GM12878 (cell line): ENCODE measurements around the gene GTSE1.

Source experiments
- CTCF ChIP-seq, 3 experiments: IDR thresholded peaks in 2 of 3; conservative IDR thresholded peaks in 1 of 3; 2 replicates each; pipeline ENCODE4 v1.5.1; 2011; ENCODE audit warnings: low read depth in 3 of 3, low read length in 3 of 3, mild to moderate bottlenecking in 3 of 3, control low read depth in 2 of 3, moderate library complexity in 2 of 3, inconsistent platforms in 1 of 3, mixed read lengths in 1 of 3; ENCODE audit not compliant: control insufficient read depth in 2 of 3, insufficient read depth in 1 of 3; ENCODE audit errors: extremely low read depth in 1 of 3
- MEF2A ChIP-seq: IDR thresholded peaks from 2 replicates; pipeline ENCODE4 v1.6.1; 2011; ENCODE audit warnings: low read depth, mild to moderate bottlenecking, low read length, moderate library complexity; ENCODE audit not compliant: insufficient read depth

GRCh38 chr22:46355996-46356471 lies 59.4 kb downstream of the GTSE1 start:
- no peak for TF ChIP-seq MEF2A
- no peak for TF ChIP-seq CTCF (IDR thresholded peaks at IDR 0.05 in 2 of 3, conservative IDR thresholded peaks at IDR 0.05 in 1 of 3; ENCODE audit: control insufficient read depth in 2 of 3, extremely low read depth in 1 of 3, insufficient read depth in 1 of 3, low read depth in 3 of 3, low read length in 3 of 3)
